GM12878 (cell line): ENCODE data around the gene TRMT44. TPM values are rescaled to one million over a fixed set of nuclear protein-coding genes. Genes with fewer than 3 reads are reported as not detected.

Experiments
- ATAC-seq: fragments of 200-7000 bp; cut with Tn5 transposase; 3 replicates; pipeline ENCODE4 v1.9.1; 2020; ENCODE audit warnings: mild to moderate bottlenecking, moderate library complexity
- BruUV-seq: library from RNA; stranded (reverse); fragments of 400-500 nt; replicated peaks from 2 replicates; lab custom pipeline; 2021; lab: Mats Ljungman, UMichigan
- CTCF ChIA-PET: fragments of 300-600 bp; sonication (Branson Sonifier 250); formaldehyde crosslinking; extraction: SDS; loops from one replicate; lab custom pipeline; 2021; ENCODE audit warnings: inconsistent platforms; lab: Yijun Ruan, JAX
- POLR2A ChIA-PET: fragments of 350-600 bp; formaldehyde crosslinking; extraction: SDS; loops from one replicate; lab custom pipeline; 2021; ENCODE audit warnings: inconsistent platforms; lab: Charles Lee
- RAD21 ChIA-PET: fragments of 300-600 bp; sonication (Branson Sonifier 250); formaldehyde crosslinking; loops from one replicate; lab custom pipeline; 2023; ENCODE audit warnings: antibody characterized with exemption; ENCODE audit not compliant: unreplicated experiment; lab: Charles Lee
- SMC1A ChIA-PET: fragments of 300-600 bp; sonication (Branson Sonifier 250); formaldehyde crosslinking; loops from one replicate; lab custom pipeline; 2023; ENCODE audit not compliant: unreplicated experiment, uncharacterized antibody; lab: Charles Lee
- DNase-seq: peaks from one replicate; pipeline ENCODE4 v3.0.0-alpha.2; 2011; ENCODE audit warnings: low read depth, low spot score
- FAIRE-seq: peaks from 3 replicates; lab custom pipeline; 2011; peaks lifted over from hg19 to GRCh38; lab: Jason Lieb, UNC
- H2AFZ ChIP-seq: 2 replicates; pipeline ENCODE4 v1.6.0; 2011; ENCODE audit warnings: low read depth, low read length, control low read depth; ENCODE audit not compliant: control insufficient read depth
- H3K27ac ChIP-seq: 2 replicates; pipeline ENCODE4 v1.5.1; 2011; ENCODE audit warnings: control low read depth; ENCODE audit not compliant: control insufficient read depth, insufficient read depth
- H3K27me3 ChIP-seq, 2 experiments: replicated peaks in 1 of 2; 2 replicates each; pipeline versions ENCODE4 v1.6.0 to v1.6.1; 2011; ENCODE audit warnings: low read length in 1 of 2; ENCODE audit not compliant: control insufficient read depth in 2 of 2, insufficient read depth in 2 of 2
- H3K36me3 ChIP-seq, 2 experiments: 2 replicates each; pipeline ENCODE4 v1.5.1; 2011; ENCODE audit warnings: low read length in 1 of 2; ENCODE audit not compliant: control insufficient read depth in 2 of 2, insufficient read depth in 2 of 2
- H3K4me1 ChIP-seq: 2 replicates; pipeline ENCODE4 v1.6.1; 2011; ENCODE audit warnings: mild to moderate bottlenecking, low read length, moderate library complexity, mixed read lengths; ENCODE audit not compliant: control insufficient read depth, insufficient read depth
- H3K4me2 ChIP-seq: 2 replicates; pipeline ENCODE4 v1.6.0; 2011; ENCODE audit warnings: control low read depth; ENCODE audit not compliant: control insufficient read depth, insufficient read depth
- H3K4me3 ChIP-seq: fragments of 200-600 bp; sonication (generic); 2 replicates; pipeline ENCODE4 v1.5.1; 2016
- H3K79me2 ChIP-seq: 2 replicates; pipeline ENCODE4 v1.6.0; 2011; ENCODE audit warnings: low read length; ENCODE audit not compliant: control insufficient read depth, insufficient read depth
- H3K9ac ChIP-seq: 2 replicates; pipeline ENCODE4 v1.8.0; 2011; ENCODE audit warnings: low read length, control low read depth, mixed read lengths; ENCODE audit not compliant: control insufficient read depth, insufficient read depth
- H3K9me3 ChIP-seq: replicated peaks from 3 replicates; pipeline ENCODE4 v1.5.1; 2011; ENCODE audit warnings: mild to moderate bottlenecking, low read length; ENCODE audit not compliant: control insufficient read depth, insufficient read depth
- H4K20me1 ChIP-seq: 2 replicates; pipeline ENCODE4 v1.6.0; 2011; ENCODE audit not compliant: control insufficient read depth, insufficient read depth
- FOS ChIP-seq: IDR thresholded peaks from 3 replicates; pipeline ENCODE4 v1.6.1; 2011; ENCODE audit warnings: borderline replicate concordance; ENCODE audit not compliant: insufficient read length; ENCODE audit errors: extremely low read depth
- HCFC1 ChIP-seq: fragments of 150-350 bp; IDR thresholded peaks from 2 replicates; pipeline ENCODE4 v1.6.1; 2014; ENCODE audit warnings: low read length
- MYB ChIP-seq: fragments of 150-350 bp; IDR thresholded peaks from 2 replicates; pipeline ENCODE4 v1.6.1; 2014; ENCODE audit warnings: mild to moderate bottlenecking, low read depth, low read length, borderline replicate concordance
- RUNX3 ChIP-seq: IDR thresholded peaks from 2 replicates; pipeline ENCODE4 v1.6.1; 2012; ENCODE audit warnings: low read length, inconsistent platforms
- SIX5 ChIP-seq: IDR thresholded peaks from 2 replicates; pipeline ENCODE4 v1.6.1; 2011; ENCODE audit warnings: mild to moderate bottlenecking, low read depth, low read length, moderate library complexity; ENCODE audit not compliant: severe bottlenecking
- USF1 ChIP-seq: IDR thresholded peaks from 2 replicates; pipeline ENCODE4 v1.6.1; 2011; ENCODE audit warnings: borderline replicate concordance, low read depth, mild to moderate bottlenecking, moderate library complexity, mixed read lengths, low read length; ENCODE audit not compliant: insufficient read depth; ENCODE audit errors: extremely low read length
- WGBS: methylation state at CpG from one replicate; pipeline ENCODE4 v1.1.6; 2016; ENCODE audit warnings: low lambda C conversion rate; ENCODE audit not compliant: insufficient replicate concordance, insufficient coverage; ENCODE audit errors: missing lambda C conversion rate; 5-methylcytosine and 5-hydroxymethylcytosine counted together
- in situ Hi-C: fragments of 300-500 bp; cut with MboI; formaldehyde crosslinking; loops from 9 replicates; pipeline ENCODE4 v1.14.3; 2018; ENCODE audit warnings: mixed read lengths
- intact Hi-C: fragments of 100-400 bp; cut with micrococcal nuclease; formaldehyde crosslinking; loops from one replicate; pipeline ENCODE4 v1.14.2; 2022; ENCODE audit not compliant: unreplicated experiment
- polyA plus RNA-seq, 11 experiments: library from polyadenylated mRNA; depleted of rRNA in 4 of 11; unstranded in 6 of 11; stranded (reverse) in 5 of 11; fragments of >200 nt; fragmentation: Nextera tagmentation in 4 of 11; fragmentation: Illumina TruSeq in 1 of 11; extraction: Ambion mirVana in 4 of 11; extraction: Trizol in 1 of 11; gene quantifications; 1 replicate in 1 of 11; 2 replicates in 10 of 11; pipeline versions ENCODE4 v1.2.1 to v1.2.3, GENCODE V29; 2011 to 2016; ENCODE audit warnings: inconsistent platforms in 2 of 11, missing spikeins in 2 of 11, low read depth in 1 of 11
- total RNA-seq, 4 experiments: library from RNA; depleted of rRNA in 3 of 4; stranded (reverse); fragments of >200 nt in 3 of 4; fragmentation: Illumina TruSeq in 1 of 4; extraction: Trizol in 1 of 4; gene quantifications; 2 replicates each; pipeline versions ENCODE4 v1.2.1 to v1.2.3, GENCODE V29; 2013 to 2021

TRMT44 gene
- total and polyA plus RNA-seq, 10 of the 15 experiments (the other 5 are each of a cell fraction or from before 2014, with no cell fraction given), result 1.3 to 18.5 (median 10.1) TPM

- Histone ChIP-seq H3K27ac (no peak overlapping the region), H3K36me3 (peaks cover 4 to 7% of the 10 kb centered on the region in 2 experiments; a peak in 3 of 4 replicates), H3K4me3 (no peak overlapping the region), H3K4me2 (no peak overlapping the region), H3K4me1 (peaks cover 14% of the 10 kb centered on the region), H3K9ac (no peak overlapping the region), H3K27me3 (no peaks in the 10 kb centered on the region), H3K9me3 (0 out of 3 replicates have a peak, but pooled peaks cover 2% of the 10 kb centered on the region), H4K20me1 (no peaks in the 10 kb centered on the region), H2AFZ (no peak overlapping the region), H3K79me2 (no peaks in the 10 kb centered on the region)
- 91% methylated on average over 15 of the region's 15 CpGs for WGBS
- TF ChIP-seq HCFC1 (no peak), RUNX3 (peak; percentile 75), SIX5 (no peak), MYB (no peak), FOS (no peak), USF1 (no peak)
- intact Hi-C loops, result no loop called here
- ChIA-PET POLR2A (no interaction called here), CTCF (interaction anchor here (4.1 kb wide), 1 partner anchor 10 kb away, joined by 15 read pairs; no protein-coding TSS in a partner anchor), RAD21 (interaction anchor here (1.5 kb wide), 1 partner anchor 10 kb away, joined by 3 read pairs; no protein-coding TSS in a partner anchor), SMC1A (no interaction called here)
- no TSS peak for BruUV-seq
- FAIRE-seq (no peak), DNase-seq (no peak), ATAC-seq (no peak)
- in situ Hi-C loops, result no loop called here
Observed at GRCh38 chr4:8392591-8393190, 47.9 kb upstream of the TRMT44 start.
